Dermis blood vessel endothelial cell (primary cell): Measurements from ENCODE around the gene TMEM222. TPM values are rescaled to one million over a fixed set of nuclear protein-coding genes. Genes with fewer than 3 reads are reported as not detected.

ENCODE experiments used
- DNase-seq: peaks from one replicate; pipeline ENCODE4 v3.0.0; 2010
- total RNA-seq: library from RNA; depleted of rRNA; stranded (reverse); fragments of >200 nt; gene quantifications from 2 replicates; pipeline ENCODE4 v1.2.3, GENCODE V29; 2014

Gene TMEM222
- total RNA-seq, 1 donor from 2014 or later, result 23.3 TPM

GRCh38 chr1:27360159-27361043 lies 38.4 kb downstream of the TMEM222 start:
- DNase-seq, result no peak

GRCh38 chr1:27361044-27361402 lies 39.1 kb downstream of the TMEM222 start:
- DNase-seq, result no peak

GRCh38 chr1:27361553-27361952 lies 39.6 kb downstream of the TMEM222 start:
- DNase-seq, result no peak

DNA sequence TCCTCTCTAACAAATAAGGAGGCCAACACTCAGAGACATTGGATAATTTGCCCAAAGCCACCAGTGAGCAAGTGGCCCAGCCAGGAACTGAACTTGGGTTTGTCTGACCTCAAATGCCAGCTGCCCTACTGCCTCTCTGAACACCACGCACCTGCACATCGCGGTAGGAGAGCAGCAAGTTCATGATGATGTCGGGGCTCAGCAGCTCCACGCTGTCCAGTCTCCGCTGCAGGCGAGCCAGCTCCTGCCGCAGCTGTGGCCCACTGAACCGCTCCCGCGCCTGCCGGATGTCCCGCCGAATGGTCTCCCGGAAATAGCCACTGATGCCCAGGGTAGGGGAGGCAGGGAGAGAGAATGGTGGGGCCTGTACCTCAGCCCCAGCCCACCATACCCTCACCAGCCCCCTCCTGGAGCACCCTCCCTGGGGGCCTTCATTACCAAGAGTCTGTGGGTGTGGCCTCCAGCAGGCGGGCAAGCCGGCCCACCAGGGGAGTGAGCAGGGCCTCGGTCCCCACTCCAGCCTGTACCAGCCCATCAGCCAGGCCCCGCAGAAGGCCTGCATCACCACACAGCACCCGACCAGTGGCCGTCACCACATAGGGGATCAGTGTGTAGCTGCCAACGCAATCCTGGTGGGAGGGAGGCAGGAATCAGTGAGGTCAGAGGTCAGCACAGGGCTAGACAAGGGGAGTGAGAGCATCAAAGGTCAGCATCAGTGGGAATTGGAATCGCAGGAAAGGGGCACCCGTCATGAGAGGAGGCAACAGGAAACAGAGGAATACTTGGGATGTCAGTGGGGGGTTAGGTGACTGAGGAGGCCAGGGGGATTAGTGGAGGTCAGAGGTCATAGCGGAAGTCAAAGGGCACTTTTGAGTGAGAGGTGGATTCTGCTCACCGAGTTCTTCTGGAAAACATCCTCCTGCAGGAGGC lies 42.1 kb downstream of the TMEM222 start:
- DNase-seq, result no peak

DNA sequence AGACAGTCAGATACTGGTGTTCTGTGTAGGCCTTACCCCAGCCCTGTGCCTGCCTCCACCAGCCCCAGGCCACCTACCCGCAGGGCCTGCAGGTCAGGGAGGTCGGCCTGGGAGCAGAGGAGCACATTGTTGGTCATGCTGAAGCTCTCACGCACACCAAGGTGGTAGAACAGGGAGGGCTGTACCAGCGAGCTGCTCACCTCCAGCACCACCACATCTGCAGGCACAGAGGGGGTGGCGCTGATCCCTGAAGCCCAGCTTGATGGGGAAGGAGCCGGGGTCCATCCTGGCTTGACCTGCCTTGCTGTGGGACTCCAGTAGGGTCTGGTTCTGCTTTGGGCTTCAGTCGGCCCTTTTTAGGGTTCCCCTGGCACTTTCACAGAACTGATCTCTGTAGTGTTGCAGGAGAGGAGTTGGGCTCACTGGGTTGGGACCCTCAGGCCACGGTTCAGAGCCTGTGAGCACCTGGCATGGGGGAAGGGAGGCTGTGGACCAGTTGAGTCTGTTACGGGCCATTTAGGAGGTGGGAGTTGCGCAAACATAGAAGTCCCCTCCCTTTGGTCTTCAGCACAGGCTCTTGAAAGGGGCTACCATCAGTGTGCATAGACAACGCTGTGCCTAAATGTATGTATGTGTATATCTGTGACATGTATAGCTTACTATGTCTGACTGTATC lies 42.9 kb downstream of the TMEM222 start:
- DNase-seq, result no peak

- peak; percentile 90 for DNase-seq
These were observed 43.6 kb downstream of the TMEM222 start for GRCh38 chr1:27365372-27366112.

DNA sequence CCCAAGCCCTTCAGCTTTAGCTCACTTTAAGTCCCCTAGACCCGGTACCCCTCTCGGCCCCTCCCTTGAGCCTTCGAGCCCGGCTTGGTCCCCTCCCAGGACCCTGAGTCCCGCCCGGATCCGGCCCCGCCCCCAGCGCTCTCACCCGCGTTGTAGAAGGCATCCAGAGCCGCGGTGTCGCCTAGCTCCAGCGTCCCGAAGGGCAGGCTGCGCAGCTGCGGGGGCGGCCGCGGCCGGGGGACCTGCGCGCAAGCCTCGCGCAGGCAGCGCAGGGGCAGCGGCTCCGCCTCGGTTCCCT lies 44.1 kb downstream of the TMEM222 start:
- DNase-seq, result peak; percentile 81

- peak; percentile 79 for DNase-seq
These were observed 44.6 kb downstream of the TMEM222 start, which contains the start of gene MAP3K6 for GRCh38 chr1:27366411-27367159. TSS of gene MAP3K6 (minus strand) at chr1:27366961. CDS start at chr1:27366597, 364 bp downstream.

DNA sequence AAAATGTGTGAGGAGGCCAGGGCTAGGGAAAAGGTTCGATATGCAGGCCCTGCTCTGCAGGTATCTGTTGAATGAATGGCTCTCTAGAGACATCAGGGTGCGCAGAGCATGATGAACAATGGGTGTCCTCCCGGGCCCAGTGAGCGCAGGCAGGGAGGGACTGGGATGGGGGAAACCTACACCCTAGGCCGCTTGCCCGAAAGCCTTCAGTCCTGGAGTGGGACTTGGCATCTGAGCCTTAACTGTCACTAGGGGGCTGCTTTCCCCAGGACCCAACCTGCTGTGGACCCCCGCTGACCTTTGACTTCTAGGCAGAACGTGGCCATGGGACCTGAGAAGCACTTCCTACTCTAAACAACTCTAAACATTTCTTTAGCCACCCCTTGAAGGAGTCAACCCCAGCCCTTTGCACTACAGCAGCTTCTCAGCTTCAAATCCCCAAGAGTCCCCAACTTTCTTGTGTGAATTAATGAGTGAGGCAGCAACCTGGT lies 45.2 kb downstream of the TMEM222 start:
- no peak for DNase-seq

- peak; percentile 46 for DNase-seq
These were observed 47.1 kb downstream of the TMEM222 start for GRCh38 chr1:27368869-27369582.

GRCh38 chr1:27372022-27372807 lies 50.3 kb downstream of the TMEM222 start:
- no peak for DNase-seq

DNA sequence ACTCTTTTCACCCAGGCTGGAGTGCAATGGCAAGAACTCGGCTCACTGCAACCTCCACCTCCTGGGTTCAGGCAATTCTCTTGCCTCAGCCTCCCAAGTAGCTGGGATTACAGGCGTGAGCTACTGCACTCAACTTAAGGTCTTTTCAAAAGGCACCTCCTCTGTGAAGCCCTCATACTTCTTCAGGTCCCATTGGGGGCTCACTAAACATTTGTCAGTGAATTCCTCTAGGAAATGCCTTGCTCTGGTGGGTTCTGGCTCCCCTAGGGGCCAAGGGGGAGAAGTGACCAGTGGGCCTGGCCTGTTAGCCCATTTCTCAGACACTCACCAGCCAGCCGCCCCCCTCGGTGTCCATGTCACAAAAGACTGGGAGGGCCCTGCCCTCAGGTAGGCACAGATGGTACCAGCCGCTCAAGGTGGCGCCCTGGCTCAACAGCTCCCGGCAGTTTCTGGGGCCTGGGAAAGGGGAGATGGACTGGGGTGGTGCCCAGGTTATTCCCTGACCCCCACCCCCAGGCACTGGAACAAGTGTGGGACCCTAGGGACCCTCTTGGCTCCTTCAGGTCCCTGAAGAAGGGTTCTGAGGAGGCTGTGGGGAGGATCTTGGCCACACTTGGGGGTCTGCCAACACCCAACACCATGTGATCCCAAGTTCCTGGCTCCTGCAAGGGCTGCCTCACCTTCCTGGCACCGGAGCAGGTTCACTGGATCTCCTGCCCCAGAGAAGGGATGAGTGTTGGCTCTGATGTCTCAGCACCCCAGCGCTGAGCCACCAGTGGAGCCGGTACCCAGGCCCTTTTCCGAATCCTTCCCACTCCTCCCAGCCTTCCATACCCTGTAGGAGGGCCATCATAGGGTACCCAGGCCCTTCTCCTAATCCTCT lies 51.1 kb downstream of the TMEM222 start:
- DNase-seq, result no peak

GRCh38 chr1:27374362-27375086 lies 52.6 kb downstream of the TMEM222 start, which contains the start of gene FCN3:
TSS of gene FCN3 (minus strand) at chr1:27374824. CDS start at chr1:27374818, 6 bp downstream.
- no peak for DNase-seq

DNA sequence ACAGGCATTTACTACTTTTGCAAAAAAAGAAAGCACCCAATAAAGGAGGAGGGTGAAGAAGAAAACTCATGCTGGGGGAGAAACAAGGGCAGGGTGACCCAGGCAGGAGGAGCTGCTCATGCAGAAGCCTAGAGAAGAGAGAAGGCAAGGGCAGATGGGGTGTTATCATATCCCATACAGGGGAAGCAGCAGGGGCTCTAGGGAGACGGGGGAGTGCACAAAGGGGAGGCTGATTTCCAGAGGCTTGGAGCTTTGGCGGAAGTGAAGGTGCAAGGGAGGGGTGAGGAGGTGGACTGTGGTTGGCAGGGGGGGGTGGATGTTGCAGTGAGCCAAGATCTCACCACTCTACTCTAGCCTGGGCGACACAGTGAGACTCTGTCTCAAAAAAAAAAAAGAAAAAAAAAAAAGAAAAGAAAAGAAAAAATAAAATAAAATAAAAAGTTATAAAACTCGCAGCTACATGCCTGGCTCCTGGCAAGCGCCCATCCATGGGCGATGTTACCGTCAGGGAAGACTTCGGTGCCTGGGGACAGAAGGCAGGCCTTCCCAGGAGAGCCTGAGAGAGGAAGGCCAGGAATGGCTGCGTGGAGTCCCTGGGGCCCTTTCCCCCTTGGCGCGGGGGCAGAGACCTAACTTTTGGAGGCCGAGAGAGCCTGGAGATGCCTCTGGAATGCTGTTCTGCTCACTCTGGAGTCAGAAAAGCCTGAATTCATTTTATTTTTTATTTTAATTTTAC lies 56.0 kb downstream of the TMEM222 start:
- no peak for DNase-seq

GRCh38 chr1:27379564-27380122 lies 57.7 kb downstream of the TMEM222 start:
- no peak for DNase-seq

- DNase-seq, result no peak
These were observed 58.3 kb downstream of the TMEM222 start for GRCh38 chr1:27380224-27380623.
